CD1c-positive myeloid dendritic cell (primary cell): ENCODE data around the gene SPTBN5.

Experiments used
- DNase-seq: peaks from one replicate; pipeline ENCODE4 v3.0.0-alpha.2; 2016; ENCODE audit errors: extremely low spot score

Gene SPTBN5

DNA sequence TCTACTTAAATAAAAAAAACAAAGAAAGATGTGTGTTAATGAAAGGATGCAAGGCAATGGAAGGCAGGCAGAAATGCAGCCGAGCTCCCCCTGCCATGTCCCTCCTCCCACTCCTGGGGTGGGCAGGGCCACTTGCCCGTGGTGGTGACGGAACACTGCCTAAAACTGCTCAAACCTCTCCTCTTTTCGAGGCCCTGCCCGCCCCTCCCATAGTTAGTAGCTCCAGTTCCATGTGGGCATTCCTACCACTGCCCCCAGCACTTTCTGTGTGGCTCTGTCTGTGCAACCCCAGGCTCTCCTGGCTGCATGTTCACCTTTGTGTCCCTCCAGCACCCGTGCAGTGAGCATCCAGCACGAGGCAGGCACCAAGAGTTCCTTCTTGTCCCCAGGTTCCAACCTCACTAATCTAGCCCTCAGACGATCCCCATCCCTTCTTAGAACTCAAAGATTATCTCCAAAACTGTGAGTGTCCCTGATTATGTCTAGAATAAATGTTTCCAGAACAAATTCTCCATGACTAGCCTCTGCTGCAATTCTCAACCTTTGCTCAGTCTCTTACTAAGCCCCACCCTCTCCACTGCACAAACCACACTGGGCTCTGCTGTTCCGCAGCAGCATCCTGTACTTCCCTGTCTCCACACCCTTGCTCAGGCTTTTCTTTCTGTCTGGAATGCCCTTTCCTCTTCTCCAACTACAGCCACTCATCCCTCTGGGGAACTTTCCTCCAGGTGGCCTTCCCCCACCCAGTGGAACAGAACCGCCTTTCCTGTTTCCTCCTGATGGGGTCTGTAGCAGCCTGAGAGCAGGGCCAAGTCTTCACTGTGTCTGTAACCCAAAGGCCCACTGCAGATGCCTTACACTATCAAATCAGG lies 32.6 kb upstream of the SPTBN5 start:
- DNase-seq: peak; percentile 35

DNA sequence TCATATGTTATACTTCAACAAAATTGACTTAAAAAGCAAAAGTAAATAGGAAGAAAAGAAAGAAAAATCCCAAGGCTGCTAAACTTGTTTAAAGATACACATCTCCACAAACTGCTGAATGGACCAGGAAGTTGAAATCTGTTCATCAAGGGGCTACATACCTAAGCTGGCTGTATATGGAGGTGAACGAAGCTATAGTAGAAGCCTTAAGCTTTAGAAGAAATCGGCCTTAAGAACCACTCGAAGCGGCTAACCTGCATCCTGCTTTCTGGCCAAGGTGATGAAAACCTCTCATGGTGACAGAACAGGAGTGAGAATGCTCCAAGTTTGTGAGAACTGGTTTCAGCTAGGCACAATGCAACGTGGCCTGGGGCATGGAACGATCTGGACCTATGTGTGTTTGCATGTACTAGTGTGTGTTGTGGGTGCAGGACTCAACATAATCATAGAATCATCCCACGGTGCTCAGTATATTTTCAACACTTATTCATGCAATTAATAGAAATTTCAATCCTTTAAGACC lies 31.3 kb upstream of the SPTBN5 start:
- DNase-seq: no peak

GRCh38 chr15:41923401-41923997 lies 29.6 kb upstream of the SPTBN5 start:
- no peak for DNase-seq

GRCh38 chr15:41922353-41922752 lies 28.5 kb upstream of the SPTBN5 start:
- DNase-seq: no peak

GRCh38 chr15:41921639-41922038 lies 27.8 kb upstream of the SPTBN5 start:
- no peak for DNase-seq

- no peak for DNase-seq
Measured at GRCh38 chr15:41921167-41921566, 27.3 kb upstream of the SPTBN5 start.

DNA sequence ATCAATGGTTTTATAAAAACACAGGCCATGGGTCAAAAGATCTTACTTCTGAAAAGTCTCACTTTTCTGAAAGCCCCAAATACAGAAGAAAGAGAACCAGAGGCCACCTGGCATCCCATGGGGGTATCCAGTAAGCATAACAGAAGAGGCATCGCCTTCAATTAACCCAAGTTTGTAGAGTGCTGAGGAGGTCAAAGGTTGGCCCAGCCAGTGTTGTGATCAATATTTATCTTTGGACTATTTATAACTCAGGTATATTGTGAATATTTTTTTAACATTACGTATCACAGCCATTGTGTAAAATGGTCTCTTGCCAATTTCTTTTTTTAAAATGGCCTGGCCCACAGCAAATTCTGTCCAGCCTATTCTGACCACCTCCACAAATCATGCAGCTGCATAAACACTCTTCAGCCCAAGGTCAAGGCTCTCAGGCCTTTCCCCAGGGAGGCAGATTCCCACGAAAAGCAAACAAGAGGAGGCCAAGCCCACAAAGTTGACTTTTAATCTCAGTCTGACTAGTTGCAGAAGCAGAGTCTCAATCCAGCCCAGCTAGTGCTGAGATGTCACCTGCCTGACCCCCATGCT lies 26.2 kb upstream of the SPTBN5 start:
- DNase-seq: no peak

- no peak for DNase-seq
Measured at GRCh38 chr15:41919201-41919820, 25.5 kb upstream of the SPTBN5 start.

- DNase-seq: no peak
Measured at GRCh38 chr15:41918506-41919126, 24.8 kb upstream of the SPTBN5 start.

DNA sequence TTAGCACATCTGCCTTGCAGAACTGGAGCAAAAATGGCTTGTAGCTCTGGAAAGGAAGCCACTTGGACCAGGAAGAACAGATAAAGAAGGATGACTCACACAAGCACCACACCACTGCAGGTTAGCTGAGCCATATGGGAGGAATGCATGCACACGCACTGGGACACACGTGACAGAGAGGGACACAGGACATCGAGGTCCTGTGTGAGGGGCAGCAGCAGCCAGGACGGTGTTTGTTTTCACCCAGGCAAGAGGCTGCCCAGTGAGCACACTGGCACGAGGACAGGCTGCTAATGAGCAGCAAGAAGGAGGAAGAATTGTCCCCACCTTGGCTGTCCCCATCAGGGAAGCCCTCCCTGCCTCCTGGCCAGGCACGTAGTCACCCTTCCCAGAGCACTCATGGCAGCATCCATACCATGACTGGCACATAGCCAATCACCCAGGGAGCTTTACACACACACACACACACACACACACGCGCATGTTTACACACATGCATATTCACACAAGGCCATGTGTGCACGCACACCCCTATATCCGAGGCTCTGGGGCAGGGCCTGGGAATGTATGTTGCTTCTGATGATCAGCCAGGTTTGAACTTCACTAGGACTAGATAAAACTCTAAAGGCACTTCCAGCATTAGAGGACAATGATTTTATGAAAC lies 24.0 kb upstream of the SPTBN5 start:
- DNase-seq: peak; percentile 29

DNA sequence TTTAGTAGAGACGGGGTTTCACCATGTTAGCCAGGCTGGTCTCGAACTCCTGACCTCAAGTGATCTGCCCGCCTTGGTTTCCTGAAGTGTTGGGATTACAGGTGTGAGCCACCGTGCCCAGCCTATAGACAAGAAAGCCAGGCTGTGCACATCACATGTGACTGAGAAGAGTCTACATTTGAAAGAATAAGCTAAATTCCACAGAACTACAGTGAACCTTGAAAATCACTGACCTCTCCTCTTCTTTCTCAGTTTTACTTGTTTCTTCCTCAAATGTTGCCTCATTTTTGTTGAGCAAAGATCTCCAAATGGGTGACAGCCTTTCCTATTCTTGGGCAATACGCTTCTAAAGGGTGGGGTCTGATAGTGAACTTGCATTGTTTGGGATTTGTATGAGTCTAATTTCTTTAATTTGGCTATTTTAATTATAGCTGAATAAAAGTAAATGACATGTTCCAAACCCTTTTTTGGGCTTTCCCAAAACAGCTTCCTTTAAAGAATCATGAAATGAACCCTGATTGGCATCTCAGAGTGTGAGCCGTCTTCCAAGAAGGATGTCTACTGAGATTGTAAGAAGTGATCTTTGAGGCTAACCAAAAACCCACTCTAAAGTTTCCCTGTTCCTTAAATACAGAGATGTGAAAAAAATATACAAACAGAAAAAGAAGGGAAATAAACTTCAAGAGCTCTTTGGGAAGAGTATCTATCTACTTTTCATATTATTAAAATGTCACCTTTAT lies 21.6 kb upstream of the SPTBN5 start:
- peak; percentile 83 for DNase-seq

DNA sequence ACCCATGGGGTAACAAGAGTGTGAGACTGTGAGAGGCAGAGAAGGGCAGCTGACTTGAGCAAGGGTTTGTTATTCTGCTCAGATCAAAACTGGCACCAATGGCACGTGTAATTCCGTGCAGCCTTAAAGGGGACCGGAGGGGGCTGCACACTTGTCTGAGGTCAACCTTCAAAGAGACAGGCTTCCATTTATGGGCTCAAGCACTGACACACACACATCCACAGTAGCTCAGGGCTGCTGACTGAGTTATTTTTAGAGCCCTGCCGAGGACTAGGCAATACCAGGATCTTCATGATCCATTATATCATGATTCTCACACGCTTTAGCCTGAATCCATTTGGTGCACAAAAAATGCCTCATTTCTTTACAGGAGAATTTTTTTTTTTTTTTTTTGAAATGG lies 20.6 kb upstream of the SPTBN5 start:
- no peak for DNase-seq

GRCh38 chr15:41913256-41913655 lies 19.4 kb upstream of the SPTBN5 start:
- DNase-seq: no peak

DNA sequence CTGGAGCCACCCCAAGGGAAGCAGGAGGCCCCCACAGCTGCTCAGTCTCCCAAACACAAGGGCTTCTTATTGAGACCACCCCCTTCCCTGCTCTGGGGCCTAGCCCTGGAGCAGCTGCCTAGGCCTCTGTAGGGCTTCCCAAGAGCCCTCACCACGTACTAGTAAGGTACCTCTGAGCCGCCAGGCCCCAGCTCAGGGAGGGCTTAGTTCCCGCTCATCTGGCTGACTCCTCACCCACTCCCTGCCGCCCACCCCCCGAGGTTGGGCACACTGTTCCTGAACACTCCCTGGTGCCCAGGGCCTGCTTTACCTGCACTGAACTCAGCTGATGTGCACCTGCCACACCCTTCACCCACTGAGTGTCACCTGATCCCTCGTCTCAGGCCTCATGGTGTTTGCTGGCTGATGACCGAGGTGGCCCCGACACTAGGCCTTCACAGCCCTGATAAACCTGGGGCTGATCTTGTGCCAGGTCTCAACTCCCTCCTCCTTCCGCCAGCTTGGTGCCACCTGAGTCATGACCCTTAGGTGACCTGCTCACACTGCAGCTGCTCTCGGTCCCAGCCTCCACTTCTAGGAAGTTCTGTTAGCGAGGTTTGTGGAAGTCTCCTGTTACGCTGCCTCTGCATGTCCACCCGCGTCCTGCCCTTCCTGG lies 18.0 kb upstream of the SPTBN5 start:
- DNase-seq: no peak

- no peak for DNase-seq
Measured at GRCh38 chr15:41908736-41909461, 15.0 kb upstream of the SPTBN5 start.

DNA sequence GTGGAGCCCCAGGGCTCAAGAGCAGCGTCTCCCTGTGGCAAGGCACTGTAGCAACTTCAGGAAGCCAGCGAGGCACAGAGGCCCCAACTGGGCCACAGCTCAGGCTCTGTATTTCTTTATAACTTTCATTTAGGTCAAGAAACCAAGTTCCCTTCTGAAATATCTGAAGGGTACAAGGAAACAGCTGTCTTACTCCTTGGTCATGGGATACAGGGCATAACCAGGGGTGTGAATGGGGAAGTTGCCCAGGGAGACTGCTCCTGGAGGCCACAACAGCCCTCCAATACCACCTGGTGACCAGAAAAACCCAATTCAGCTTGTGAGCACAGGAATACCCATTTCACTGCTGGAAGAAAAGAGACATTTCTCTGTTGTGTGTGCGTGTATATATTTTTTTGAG lies 13.3 kb upstream of the SPTBN5 start:
- peak; percentile 34 for DNase-seq

DNA sequence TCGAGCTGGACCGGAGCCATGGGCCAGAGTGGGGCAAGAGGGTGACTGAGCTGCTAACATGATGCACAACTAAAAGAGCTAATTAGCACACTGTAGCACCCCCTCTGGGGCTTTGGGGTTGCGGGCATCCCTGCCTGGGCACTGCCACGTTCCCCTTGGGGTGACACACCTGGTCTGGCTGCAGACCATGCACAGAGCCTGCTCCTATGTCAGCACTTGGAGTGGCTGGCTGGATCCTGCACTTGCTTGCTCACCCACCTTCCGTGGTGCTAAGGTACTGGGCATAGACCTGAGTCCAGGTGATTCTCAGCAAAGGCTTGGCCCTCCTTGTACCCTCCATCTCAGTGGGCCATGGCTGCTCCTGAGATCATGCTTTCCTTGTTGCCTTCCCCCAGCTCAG lies 12.8 kb upstream of the SPTBN5 start:
- no peak for DNase-seq

DNA sequence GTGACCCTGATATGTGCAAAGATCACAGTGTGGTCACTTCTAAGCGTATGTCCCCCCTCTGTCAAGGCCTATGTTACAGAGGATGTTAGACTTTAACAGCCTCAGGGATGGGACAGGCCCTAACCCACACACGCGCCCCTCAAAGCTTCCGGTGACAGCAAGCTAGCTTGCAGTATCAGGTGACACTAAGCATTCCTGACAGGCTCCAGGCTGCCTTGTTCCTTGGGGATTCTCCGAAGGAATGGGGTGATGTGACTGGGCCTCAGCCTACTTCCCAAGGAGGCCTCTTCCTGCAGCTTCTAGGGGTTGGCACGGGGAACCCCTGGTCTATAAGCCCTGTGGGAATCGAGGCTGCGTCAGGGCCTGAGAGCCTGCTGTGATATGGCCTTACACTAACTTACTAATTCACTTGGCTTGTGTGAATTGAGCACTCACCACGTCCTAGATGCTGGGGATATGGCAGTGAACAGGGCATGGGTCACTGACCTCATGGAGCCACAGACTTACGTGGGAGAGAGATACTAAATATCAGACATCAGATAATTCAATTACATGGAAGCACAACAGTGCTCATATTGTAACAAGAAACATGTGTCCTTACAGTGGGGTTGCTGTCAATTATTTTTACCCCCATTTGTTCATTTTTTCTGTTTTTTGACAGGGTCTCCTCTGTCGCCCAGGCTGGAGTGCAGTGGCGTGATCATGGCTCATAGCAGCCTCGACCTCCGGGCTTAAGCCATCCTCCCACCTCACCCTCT lies 11.4 kb upstream of the SPTBN5 start:
- DNase-seq: no peak

DNA sequence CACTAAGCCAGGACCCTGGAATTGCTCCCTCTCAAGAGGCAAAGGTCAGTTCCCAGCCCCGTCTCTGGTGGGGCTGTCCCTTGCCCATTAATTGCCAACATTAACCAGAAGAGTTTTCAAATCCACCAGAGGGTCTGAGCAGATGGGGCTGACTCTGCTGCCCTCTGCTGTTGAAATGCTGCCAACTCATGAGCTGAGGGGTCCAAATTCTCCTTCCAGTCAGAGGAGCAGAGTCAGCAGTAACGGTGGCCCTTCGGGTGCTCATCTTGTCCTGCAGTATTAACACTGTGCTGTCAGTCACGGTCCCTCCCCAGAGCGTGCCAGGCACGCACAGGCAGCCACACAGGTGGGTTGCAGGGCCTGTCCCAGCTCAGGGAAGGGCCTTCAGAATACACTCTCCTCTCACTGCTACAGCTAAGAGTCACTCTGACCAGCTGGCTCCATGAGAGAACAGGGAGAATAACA lies 10.7 kb upstream of the SPTBN5 start:
- DNase-seq: peak; percentile 66
